ENCODE data around the gene SAFB2. TPM values are rescaled to one million over a fixed set of nuclear protein-coding genes. Genes with fewer than 3 reads are reported as not detected.

SAFB2 gene
- total and polyA plus RNA-seq, 10 of the 15 experiments (the other 5 are each of a cell fraction or from before 2014, with no cell fraction given): 4.5 to 89.2 (median 42.9) TPM

DNA sequence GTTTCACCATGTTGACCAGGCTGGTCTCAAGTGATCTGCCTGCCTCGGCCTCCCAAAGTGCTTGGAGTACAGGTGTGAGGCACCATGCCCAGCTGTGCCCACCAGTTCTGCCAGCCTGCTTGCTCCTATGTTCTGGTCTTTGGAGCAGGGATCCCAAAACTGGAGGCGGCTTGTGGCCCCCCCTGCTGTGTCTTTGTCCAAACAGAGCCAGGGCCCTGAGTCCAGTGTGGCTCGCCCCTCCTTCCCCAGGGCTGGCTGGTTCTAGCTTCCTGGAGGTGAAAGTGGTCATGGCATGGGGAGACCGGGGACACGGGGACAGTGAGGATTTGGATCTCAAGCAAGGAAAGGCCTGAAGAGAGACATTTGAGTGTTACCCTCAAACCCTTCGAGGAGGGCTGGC lies 43.3 kb downstream of the SAFB2 start:
- in situ Hi-C loops (cut with MboI): loop anchor here (5.0 kb wide), 1 partner anchor 522 kb away; no protein-coding TSS in a partner anchor

More for the DNA sequence above, 43.3 kb downstream of the SAFB2 start:
- Histone ChIP-seq H3K27ac (ENCODE audit: control insufficient read depth, insufficient read depth) (no peak overlapping the region), H3K4me3 (no peak overlapping the region), H4K20me1 (ENCODE audit: control insufficient read depth, insufficient read depth) (no peaks in the 10 kb centered on the region), H3K9me3 (replicated peaks; ENCODE audit: control insufficient read depth, insufficient read depth, low read length) (no peaks in the 10 kb centered on the region), H3K9ac (ENCODE audit: control insufficient read depth, insufficient read depth, low read length) (no peak overlapping the region), H3K36me3 (ENCODE audit: control insufficient read depth in 2 of 2, insufficient read depth in 2 of 2, low read length in 1 of 2) (no peaks in the 10 kb centered on the region; a peak in 1 of 4 replicates), H3K4me2 (ENCODE audit: control insufficient read depth, insufficient read depth) (no peak overlapping the region), H3K79me2 (ENCODE audit: control insufficient read depth, insufficient read depth, low read length) (no peaks in the 10 kb centered on the region), H3K4me1 (ENCODE audit: control insufficient read depth, insufficient read depth, low read length) (no peaks in the 10 kb centered on the region), H2AFZ (ENCODE audit: control insufficient read depth, low read depth, low read length) (no peak overlapping the region), H3K27me3 (replicated peaks in 1 of 2; ENCODE audit: control insufficient read depth in 2 of 2, insufficient read depth in 2 of 2, low read length in 1 of 2) (no peaks in the 10 kb centered on the region)
- TF ChIP-seq TBL1XR1 (IDR thresholded peaks at IDR 0.05; ENCODE audit: low read depth, low read length): no peak
- TF ChIP-seq ATF3 (IDR thresholded peaks at IDR 0.05; ENCODE audit: borderline replicate concordance, extremely low read depth, low read depth, low read length): no peak
- no peak for TF ChIP-seq IKZF2 (IDR thresholded peaks at IDR 0.05)
- no peak for TF ChIP-seq SIN3A (IDR thresholded peaks at IDR 0.05; ENCODE audit: low read depth, low read length)
- no peak for TF ChIP-seq SMC3 (IDR thresholded peaks at IDR 0.05; ENCODE audit: borderline replicate concordance, low read length)
- no peak for TF ChIP-seq ZNF687 (IDR thresholded peaks at IDR 0.05)
- no peak for TF ChIP-seq CREM (IDR thresholded peaks at IDR 0.05; ENCODE audit: low read depth)
- TF ChIP-seq SRF (IDR thresholded peaks at IDR 0.05; ENCODE audit: low read depth in 2 of 2, low read length in 2 of 2): no peak
- no peak for TF ChIP-seq SIX5 (IDR thresholded peaks at IDR 0.05; ENCODE audit: low read depth, low read length, severe bottlenecking)
- TF ChIP-seq ZNF24 (IDR thresholded peaks at IDR 0.05): no peak
- TF ChIP-seq BCL11A (IDR thresholded peaks at IDR 0.05; ENCODE audit: low read depth, low read length): no peak
- TF ChIP-seq PML (IDR thresholded peaks at IDR 0.05; ENCODE audit: low read length): no peak
- no peak for TF ChIP-seq SMAD1 (IDR thresholded peaks at IDR 0.05; ENCODE audit: low read depth, partially characterized antibody)
- TF ChIP-seq, protein P1, sequence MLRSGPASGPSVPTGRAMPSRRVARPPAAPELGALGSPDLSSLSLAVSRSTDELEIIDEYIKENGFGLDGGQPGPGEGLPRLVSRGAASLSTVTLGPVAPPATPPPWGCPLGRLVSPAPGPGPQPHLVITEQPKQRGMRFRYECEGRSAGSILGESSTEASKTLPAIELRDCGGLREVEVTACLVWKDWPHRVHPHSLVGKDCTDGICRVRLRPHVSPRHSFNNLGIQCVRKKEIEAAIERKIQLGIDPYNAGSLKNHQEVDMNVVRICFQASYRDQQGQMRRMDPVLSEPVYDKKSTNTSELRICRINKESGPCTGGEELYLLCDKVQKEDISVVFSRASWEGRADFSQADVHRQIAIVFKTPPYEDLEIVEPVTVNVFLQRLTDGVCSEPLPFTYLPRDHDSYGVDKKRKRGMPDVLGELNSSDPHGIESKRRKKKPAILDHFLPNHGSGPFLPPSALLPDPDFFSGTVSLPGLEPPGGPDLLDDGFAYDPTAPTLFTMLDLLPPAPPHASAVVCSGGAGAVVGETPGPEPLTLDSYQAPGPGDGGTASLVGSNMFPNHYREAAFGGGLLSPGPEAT (IDR thresholded peaks at IDR 0.05; ENCODE audit: low read depth): no peak
- TF ChIP-seq ETV6 (conservative IDR thresholded peaks at IDR 0.05 in 1 of 2, IDR thresholded peaks at IDR 0.05 in 1 of 2; ENCODE audit: borderline replicate concordance in 1 of 2, low read depth in 1 of 2): no peak
- no peak for TF ChIP-seq SUZ12 (IDR thresholded peaks at IDR 0.05; ENCODE audit: unreplicated experiment)
- POLR2A ChIA-PET: no interaction called here
- ATAC-seq (no peak), DNase-seq (ENCODE audit: low read depth, low spot score) (no peak), FAIRE-seq (no peak)
- RAD21 ChIA-PET (ENCODE audit: unreplicated experiment): no interaction called here
- 72% methylated on average over 6 of the region's 6 CpGs for WGBS (ENCODE audit: insufficient coverage, insufficient replicate concordance, low lambda C conversion rate, missing lambda C conversion rate)
- intact Hi-C loops (cut with micrococcal nuclease; ENCODE audit: unreplicated experiment): no loop called here
- SMC1A ChIA-PET (ENCODE audit: uncharacterized antibody, unreplicated experiment): no interaction called here
- CTCF ChIA-PET: interaction anchor here (1.3 kb wide), 1 partner anchor 11 kb away, joined by 3 read pairs; no protein-coding TSS in a partner anchor
- BruUV-seq (replicated peaks): no TSS peak
